TTC549 (cell line): ENCODE data around the gene MGAT4A.
"Not testable (repeated sequence)": the region's sequence is repeated elsewhere in the genome, so short reads cannot be mapped to it uniquely, and the experiment has no call there.

Experiments
- FAIRE-seq: peaks from 2 replicates; lab custom pipeline; 2012; peaks lifted over from hg19 to GRCh38; lab: Jason Lieb, UNC

The MGAT4A gene

GRCh38 chr2:98728088-98728718, 2.7 kb downstream of the MGAT4A start:
- FAIRE-seq, result not testable (repeated sequence)

DNA sequence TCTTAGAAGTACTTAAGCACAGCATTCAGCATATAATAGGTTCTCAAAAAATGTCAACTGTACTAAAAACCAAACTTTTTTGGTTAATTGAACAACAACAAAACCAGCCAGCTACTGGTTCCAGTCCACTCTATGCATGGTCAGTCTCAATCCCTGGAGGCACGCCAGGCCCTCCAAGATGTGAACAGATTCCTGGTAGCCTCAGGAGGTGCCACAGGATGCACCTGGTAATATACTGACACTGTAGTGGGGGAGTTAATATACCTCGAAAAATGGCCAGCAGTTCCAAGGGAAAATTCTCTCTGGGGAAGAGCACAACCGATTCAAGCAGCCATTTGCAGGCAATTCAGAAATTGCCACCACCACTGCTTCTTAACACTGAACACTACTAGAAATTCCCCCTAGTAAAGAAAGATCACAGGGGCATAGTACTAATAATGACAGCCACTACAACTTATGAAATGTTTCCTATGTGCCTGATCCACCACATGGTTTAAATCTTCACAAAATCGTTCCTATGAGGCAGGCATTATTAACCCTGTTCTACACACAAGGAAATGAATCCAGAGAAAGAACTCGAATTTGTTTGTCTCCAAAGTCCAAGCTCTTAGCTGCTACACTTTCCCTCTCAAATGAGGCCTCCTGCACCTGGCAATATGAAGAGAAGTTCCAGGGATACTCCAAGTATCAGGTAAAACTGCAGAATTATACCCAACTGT, 3.4 kb downstream of the MGAT4A start:
- no peak for FAIRE-seq

GRCh38 chr2:98726735-98727368, 4.1 kb downstream of the MGAT4A start:
- no peak for FAIRE-seq

- FAIRE-seq, result no peak
These were observed 4.7 kb downstream of the MGAT4A start for GRCh38 chr2:98726205-98726604.

DNA sequence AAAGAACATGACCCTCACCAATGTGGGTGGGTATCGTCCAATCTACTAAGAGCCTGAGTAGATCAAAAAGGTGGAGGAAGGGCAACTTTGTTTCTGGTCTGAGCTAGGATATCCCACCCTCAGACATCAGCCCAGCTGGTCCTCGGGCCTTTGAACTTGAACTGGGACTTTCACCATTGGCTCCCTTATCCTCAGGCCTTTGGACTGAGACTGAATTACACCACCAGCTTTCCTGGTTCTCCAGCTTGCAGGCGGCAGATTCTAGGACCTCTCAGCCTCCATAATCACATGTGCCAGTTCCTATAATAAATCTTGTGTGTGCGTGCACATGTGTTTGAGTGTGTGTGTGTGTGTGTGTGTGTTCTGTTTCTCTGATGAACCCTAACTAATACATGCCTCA, 10.6 kb downstream of the MGAT4A start:
- no peak for FAIRE-seq

- no peak for FAIRE-seq
These were observed 13.3 kb downstream of the MGAT4A start for GRCh38 chr2:98717621-98718020.

DNA sequence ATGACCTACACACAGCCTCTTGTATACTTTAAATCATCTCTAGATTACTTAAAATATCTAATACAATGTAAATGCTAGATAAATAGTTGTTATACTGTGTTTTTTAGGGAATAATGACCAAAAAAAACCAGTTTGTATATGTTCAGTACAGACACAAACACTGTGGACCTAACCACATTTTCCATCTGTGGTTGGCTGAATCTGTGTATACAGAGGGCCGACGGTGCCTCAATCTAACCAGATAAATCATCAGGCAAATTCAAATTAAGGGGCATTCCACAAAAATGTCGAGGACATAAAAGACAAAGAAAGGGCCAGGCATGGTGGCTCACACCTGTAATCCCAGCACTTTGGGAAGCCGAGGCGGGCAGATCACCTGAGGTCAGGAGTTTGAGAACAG, 14.1 kb downstream of the MGAT4A start:
- no peak for FAIRE-seq

DNA sequence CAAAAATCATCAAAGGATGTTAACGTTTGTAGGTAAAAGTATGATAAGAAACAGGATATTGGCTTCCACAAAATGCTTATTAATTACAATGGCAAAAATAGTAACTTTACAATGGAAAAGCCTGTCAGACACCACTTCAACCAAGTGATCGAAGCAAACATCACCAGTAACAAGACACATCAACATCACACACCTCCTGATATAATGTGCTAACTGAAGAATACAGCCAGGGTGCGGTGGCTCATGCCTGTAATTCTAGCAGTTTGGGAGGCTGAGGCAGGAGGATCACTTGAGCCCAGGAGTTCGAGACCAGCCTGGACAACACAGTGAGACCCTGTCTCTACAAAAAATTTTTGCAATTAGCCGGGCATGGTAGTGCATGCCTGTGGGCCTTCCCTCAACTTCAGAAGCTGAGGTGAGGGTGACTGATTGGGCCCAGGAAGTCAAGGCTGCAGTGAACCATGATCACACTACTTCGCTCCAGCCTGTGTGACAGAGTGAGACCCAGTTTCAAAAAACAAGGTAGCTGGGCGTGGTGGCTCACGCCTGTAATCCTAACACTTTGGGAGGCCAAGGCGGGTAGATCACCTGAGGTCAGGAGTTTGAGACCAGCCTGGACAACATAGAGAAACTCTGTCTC, 15.0 kb downstream of the MGAT4A start:
- FAIRE-seq, result no peak

- FAIRE-seq, result no peak
These were observed 17.5 kb downstream of the MGAT4A start for GRCh38 chr2:98713332-98714015.

- no peak for FAIRE-seq
These were observed 18.8 kb downstream of the MGAT4A start for GRCh38 chr2:98712145-98712544.

DNA sequence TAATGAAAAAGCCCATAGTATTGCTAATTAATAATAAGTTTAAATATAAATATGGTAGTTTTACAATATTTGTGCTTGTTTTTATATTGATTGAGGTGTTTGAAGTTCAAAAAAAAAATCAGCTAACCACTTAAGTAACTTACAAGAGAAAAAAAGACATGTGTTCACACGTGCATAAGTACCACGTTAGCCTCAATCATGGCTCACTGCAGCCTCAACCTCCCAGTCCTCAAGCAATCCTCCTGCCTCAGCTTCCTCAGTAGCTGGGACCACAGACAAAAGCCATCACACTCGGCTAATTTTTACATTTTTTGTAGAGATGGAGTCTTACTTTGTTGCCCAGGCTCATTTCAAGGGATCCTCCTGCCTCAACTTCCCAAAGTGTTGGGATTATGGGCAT, 19.4 kb downstream of the MGAT4A start:
- no peak for FAIRE-seq

DNA sequence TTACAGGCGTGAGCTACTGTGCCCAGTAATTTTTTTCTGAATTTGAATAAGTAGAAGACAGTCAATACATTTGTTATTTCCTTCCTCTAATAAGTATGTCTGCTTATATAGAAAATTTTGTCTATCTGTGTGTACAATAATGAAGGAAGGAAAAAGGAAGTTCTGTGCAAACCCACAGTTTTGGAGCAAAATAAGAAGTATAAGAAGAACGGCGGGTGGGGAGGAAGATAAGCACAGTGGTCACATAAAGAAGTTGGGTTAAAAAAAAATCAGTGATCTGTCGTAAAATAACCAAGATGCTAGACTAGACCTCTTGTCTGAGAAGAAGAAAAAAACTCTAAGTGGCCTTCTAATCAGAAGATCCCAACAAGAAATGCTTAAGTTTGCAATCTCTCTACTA, 20.2 kb downstream of the MGAT4A start:
- FAIRE-seq, result no peak

- no peak for FAIRE-seq
These were observed 21.4 kb downstream of the MGAT4A start for GRCh38 chr2:98709535-98709934.

DNA sequence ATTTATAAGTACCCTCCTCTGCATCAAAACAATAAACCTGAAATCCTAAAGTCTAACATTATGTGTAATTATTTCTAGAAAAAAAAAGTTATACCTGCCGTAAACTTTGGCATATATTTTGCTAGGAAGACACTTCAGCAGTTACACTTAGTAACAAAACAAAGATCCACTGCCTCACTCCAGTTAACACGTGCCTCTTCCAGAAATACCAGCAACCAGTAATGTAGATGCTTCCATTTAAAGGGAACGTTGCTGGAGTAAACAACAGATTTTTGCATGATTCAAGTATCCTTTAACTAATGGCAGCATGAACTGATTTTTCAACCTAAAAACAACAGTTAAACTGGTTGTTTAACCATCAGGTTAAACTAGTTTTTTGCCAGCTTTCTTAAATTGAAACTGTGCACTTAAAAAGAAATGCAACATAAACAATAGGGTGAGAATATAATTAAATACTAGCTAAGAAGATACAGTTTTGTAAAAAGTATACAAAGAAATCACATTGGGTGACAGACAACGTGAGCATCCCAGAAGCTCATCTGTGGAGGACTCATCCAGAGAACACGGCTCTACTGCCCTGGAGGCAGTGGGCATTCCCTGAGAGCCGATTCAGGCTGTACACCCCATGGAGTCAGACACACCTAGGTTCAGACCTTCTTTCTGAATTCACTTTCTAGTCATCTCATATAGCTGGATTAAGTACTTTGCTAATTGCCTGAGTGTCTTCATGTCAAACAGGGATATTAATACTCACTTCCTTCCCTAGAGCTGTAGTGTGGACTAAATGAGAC, 22.3 kb downstream of the MGAT4A start:
- FAIRE-seq, result no peak

DNA sequence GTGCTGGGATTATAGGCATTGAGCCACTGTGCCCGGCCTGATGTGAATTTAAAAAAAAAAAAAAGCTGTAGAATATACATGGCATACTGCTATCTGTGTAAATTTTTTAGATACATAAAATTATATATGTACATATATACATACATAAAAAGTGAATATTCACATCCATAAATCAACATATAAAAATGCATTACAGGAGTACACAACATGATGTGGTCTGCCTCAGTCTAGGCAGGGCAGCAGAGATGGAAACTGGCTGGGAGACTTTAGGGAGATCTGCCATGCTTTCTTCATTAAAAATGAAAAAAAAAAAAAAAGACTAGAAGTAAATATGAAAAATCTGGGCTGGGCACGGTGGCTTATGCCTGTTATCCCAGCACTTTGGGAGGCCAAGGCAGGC, 24.3 kb downstream of the MGAT4A start:
- FAIRE-seq, result no peak

- FAIRE-seq, result no peak
These were observed 25.7 kb downstream of the MGAT4A start for GRCh38 chr2:98705333-98705617.

DNA sequence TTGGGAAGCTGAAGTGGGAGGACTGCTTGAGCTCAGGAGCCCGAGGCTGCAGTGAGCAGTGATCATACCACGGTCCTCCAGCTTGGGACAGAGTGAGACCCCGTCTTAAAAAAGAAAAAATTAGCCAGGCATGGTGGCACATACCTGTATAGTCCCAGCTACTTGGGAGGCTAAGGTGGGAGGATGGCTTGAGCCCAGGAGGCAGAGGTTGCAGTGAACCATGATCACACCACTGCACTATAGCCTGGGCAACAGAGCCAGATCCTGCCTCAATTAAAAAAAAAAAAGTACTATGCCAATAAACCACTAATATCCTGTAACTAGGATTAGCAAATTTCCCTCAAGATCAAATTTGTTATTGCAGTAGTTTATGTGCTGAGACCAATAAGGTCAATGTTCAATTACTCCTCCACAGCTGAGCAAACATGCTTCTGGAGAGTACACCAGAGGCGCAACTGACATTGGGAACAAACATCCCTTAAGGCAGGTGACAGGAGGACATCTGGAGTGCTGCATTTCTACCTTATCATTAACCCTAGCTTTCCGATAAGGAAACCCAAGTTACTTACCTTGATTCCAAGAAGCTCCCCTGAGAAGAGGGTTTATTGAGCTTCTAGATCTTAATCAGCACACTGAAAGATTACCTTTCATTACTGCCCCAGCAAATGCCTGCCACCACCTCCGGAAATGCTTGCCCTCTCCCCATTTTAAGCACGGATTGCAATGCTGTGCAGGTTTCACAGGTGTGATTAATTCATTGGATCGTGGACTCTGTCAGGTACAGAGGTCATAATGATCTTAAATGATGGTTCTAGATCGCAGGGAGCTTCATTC, 26.2 kb downstream of the MGAT4A start:
- no peak for FAIRE-seq

DNA sequence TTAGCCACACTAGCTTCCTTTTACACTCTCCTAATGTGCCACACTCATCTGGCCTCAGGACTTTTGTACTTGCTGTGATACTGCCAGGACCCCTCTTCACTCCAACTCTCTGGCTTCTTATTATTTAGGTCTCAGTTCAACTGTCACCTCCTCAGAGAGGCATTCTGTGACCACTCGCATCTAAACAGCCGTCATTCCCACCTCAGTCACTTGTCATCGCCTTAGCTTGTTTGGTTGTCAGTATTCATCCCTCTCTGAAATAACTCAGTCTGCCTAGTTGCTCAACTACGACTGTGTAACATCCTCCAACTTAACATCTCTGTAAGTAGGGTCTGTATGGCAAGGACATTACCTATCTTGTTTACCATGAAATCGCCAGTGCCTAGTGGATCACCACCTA, 27.2 kb downstream of the MGAT4A start:
- no peak for FAIRE-seq

DNA sequence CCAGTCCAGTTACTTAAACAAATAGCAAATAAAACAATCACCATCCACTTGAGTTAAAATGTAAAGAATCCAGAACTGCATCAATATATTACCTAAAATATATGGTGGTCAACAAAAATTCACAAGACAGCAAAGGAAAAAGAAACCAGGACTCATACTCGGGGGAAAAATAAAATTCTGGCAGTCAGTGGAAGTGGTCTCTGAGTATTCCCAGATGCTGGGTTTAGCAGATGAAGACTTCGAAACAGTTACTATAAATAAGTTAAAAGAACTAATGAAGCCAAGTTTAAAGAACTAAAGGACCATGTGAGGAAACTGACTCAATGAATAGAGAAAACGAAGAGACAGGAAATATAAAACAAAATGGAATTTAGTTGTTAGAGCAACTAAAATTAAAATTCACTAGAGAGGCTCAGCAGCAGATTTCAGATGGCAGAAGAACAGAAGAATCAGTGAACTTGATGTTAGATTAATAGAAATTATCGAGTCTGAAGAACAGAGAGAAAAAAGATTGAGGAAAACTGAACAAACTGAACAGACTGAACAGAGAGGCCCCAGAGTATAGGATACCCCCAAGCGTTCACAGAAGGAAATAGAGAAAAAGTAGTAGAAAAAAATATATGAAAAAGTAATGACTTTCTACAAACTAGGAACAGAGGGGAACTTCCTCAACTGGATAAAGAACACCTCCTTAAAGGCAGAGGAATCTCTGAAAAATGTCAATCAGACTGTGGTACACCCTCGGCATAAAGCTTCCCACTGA, 27.9 kb downstream of the MGAT4A start:
- FAIRE-seq, result no peak

- no peak for FAIRE-seq
These were observed 28.7 kb downstream of the MGAT4A start for GRCh38 chr2:98702127-98702802.
